Smooth muscle cell (in vitro differentiated cells): ENCODE data around the gene SIL1. TPM values are rescaled to one million over a fixed set of nuclear protein-coding genes. Genes with fewer than 3 reads are reported as not detected.
A peak's percentile ranks its signal among the peaks of the same experiment; 100 is the strongest.
"Not testable (repeated sequence)": the region's sequence is repeated elsewhere in the genome, so short reads cannot be mapped to it uniquely, and the experiment has no call there.

Source experiments
- DNase-seq: peaks from one replicate; lab custom pipeline; 2025; ENCODE audit not compliant: unreplicated experiment; lab: John Stamatoyannopoulos, UW
- H2AFZ ChIP-seq: fragments of 200-600 bp; sonication (generic); 2 replicates; pipeline ENCODE4 v1.6.0; 2016; ENCODE audit warnings: antibody characterized with exemption, low read depth, mild to moderate bottlenecking
- H3F3A ChIP-seq: fragments of 200-600 bp; sonication (generic); 2 replicates; pipeline ENCODE4 v1.6.0; 2017; ENCODE audit warnings: antibody characterized with exemption, low read depth
- H3K27ac ChIP-seq: fragments of 200-600 bp; sonication (generic); 2 replicates; pipeline ENCODE4 v1.5.1; 2016; ENCODE audit warnings: low read depth, mild to moderate bottlenecking
- H3K27me3 ChIP-seq: fragments of 200-600 bp; sonication (generic); 2 replicates; pipeline ENCODE4 v1.6.1; 2016; ENCODE audit warnings: low read depth, mild to moderate bottlenecking
- H3K36me3 ChIP-seq: fragments of 200-600 bp; sonication (generic); 2 replicates; pipeline ENCODE4 v1.5.1; 2016; ENCODE audit warnings: low read depth
- H3K4me1 ChIP-seq: fragments of 200-600 bp; sonication (generic); 2 replicates; pipeline ENCODE4 v1.5.1; 2016; ENCODE audit warnings: low read depth
- H3K4me2 ChIP-seq: fragments of 200-600 bp; sonication (generic); 2 replicates; pipeline ENCODE4 v1.6.0; 2016; ENCODE audit warnings: mild to moderate bottlenecking
- H3K4me3 ChIP-seq: fragments of 200-600 bp; sonication (generic); 2 replicates; pipeline ENCODE4 v1.5.1; 2016; ENCODE audit warnings: mild to moderate bottlenecking
- H3K79me2 ChIP-seq: fragments of 200-600 bp; sonication (generic); 2 replicates; pipeline ENCODE4 v1.6.0; 2016; ENCODE audit warnings: low read depth, mild to moderate bottlenecking
- H3K9ac ChIP-seq: fragments of 200-600 bp; sonication (generic); 2 replicates; pipeline ENCODE4 v1.6.0; 2016; ENCODE audit warnings: low read depth
- H3K9me3 ChIP-seq: fragments of 200-600 bp; sonication (generic); replicated peaks from 2 replicates; pipeline ENCODE4 v1.5.1; 2016; ENCODE audit warnings: low read depth
- H4K20me1 ChIP-seq: fragments of 200-600 bp; sonication (generic); 2 replicates; pipeline ENCODE4 v1.6.0; 2016; ENCODE audit warnings: low read depth
- CTCF ChIP-seq: fragments of 200-600 bp; sonication (generic); IDR thresholded peaks from 2 replicates; pipeline ENCODE4 v1.5.1; 2017; ENCODE audit warnings: borderline replicate concordance, mild to moderate bottlenecking, antibody characterized with exemption; ENCODE audit not compliant: insufficient read depth, poor library complexity, severe bottlenecking
- WGBS: methylation state at CpG from one replicate; pipeline ENCODE4 v1.1.7; 2016; ENCODE audit warnings: low lambda C conversion rate; 5-methylcytosine and 5-hydroxymethylcytosine counted together
- polyA plus RNA-seq: library from polyadenylated mRNA; unstranded; fragments of >200 nt; fragmentation: Nextera tagmentation; extraction: Ambion mirVana; gene quantifications from 2 replicates; pipeline ENCODE4 v1.2.1, GENCODE V29; 2016
- total RNA-seq: library from RNA; depleted of rRNA; stranded (reverse); fragments of >200 nt; gene quantifications from 2 replicates; pipeline ENCODE4 v1.2.3, GENCODE V29; 2014

Gene SIL1
- total and polyA plus RNA-seq, 2 experiments from 2014 or later: 45.5 to 119 TPM

- no peak overlapping the region for H3K27ac ChIP-seq
- no peaks in the 10 kb centered on the region for H3K4me1 ChIP-seq
- H3K4me3 ChIP-seq: no peak overlapping the region
- no peak overlapping the region for H3K4me2 ChIP-seq
- WGBS: 100% methylated on average over 1 of the region's 1 CpG
- no peak for DNase-seq
- H3K36me3 ChIP-seq: no peaks in the 10 kb centered on the region
- no peak overlapping the region for H3K9ac ChIP-seq
- no peaks in the 10 kb centered on the region for H3K79me2 ChIP-seq
- no peaks in the 10 kb centered on the region for H4K20me1 ChIP-seq
- no peak for TF ChIP-seq CTCF
- peaks cover 4% of the 10 kb centered on the region for H3F3A ChIP-seq
- no peaks in the 10 kb centered on the region for H3K27me3 ChIP-seq
- no peak overlapping the region for H2AFZ ChIP-seq
- no peaks in the 10 kb centered on the region for H3K9me3 ChIP-seq
Observed at GRCh38 chr5:139040081-139040480, 158.1 kb downstream of the SIL1 start.

- no peaks in the 10 kb centered on the region for H3K27me3 ChIP-seq
- no peaks in the 10 kb centered on the region for H4K20me1 ChIP-seq
- H3K9ac ChIP-seq: no peak overlapping the region
- peaks cover under 1% of the 10 kb centered on the region for H3K9me3 ChIP-seq
- H3K36me3 ChIP-seq: no peaks in the 10 kb centered on the region
- TF ChIP-seq CTCF: no peak
- no peaks in the 10 kb centered on the region for H3K79me2 ChIP-seq
- H3K4me1 ChIP-seq: no peaks in the 10 kb centered on the region
- no peak overlapping the region for H2AFZ ChIP-seq
- H3F3A ChIP-seq: peaks cover 4% of the 10 kb centered on the region
- no peak overlapping the region for H3K4me2 ChIP-seq
- H3K27ac ChIP-seq: no peak overlapping the region
- no peak for DNase-seq
- no peak overlapping the region for H3K4me3 ChIP-seq
- WGBS: 81% methylated on average over 7 of the region's 7 CpGs
Observed at GRCh38 chr5:139038613-139039305, 159.4 kb downstream of the SIL1 start.

- H3K79me2 ChIP-seq: no peaks in the 10 kb centered on the region
- H3K27ac ChIP-seq: peak overlapping the region; percentile 49
- H3K9ac ChIP-seq: no peak overlapping the region
- H3F3A ChIP-seq: peaks cover 4% of the 10 kb centered on the region
- H3K4me2 ChIP-seq: no peak overlapping the region
- peaks cover 3% of the 10 kb centered on the region for H3K9me3 ChIP-seq
- DNase-seq: no peak
- WGBS: 90% methylated on average over 3 of the region's 3 CpGs
- no peak overlapping the region for H2AFZ ChIP-seq
- no peak overlapping the region for H3K4me3 ChIP-seq
- no peaks in the 10 kb centered on the region for H4K20me1 ChIP-seq
- TF ChIP-seq CTCF: no peak
- H3K36me3 ChIP-seq: peaks cover 8% of the 10 kb centered on the region
- no peaks in the 10 kb centered on the region for H3K4me1 ChIP-seq
- no peaks in the 10 kb centered on the region for H3K27me3 ChIP-seq
Observed at GRCh38 chr5:139037732-139038131, 160.4 kb downstream of the SIL1 start.

- not testable (repeated sequence) for H3K4me3 ChIP-seq, H3K36me3 ChIP-seq, H3K9me3 ChIP-seq, DNase-seq, H3K4me1 ChIP-seq, H3K9ac ChIP-seq, H3K27me3 ChIP-seq, H3K27ac ChIP-seq, H2AFZ ChIP-seq, H3K4me2 ChIP-seq, H3K79me2 ChIP-seq, H3F3A ChIP-seq, H4K20me1 ChIP-seq
- WGBS: 75% methylated on average over 3 of the region's 3 CpGs
Observed at GRCh38 chr5:139036332-139036731, 161.8 kb downstream of the SIL1 start.
